ENCODE measurements around the gene RHO.
"Not testable (repeated sequence)": the region's sequence is repeated elsewhere in the genome, so short reads cannot be mapped to it uniquely, and the experiment has no call there.

RHO gene

GRCh38 chr3:129540776-129541516 is 12.5 kb downstream of the RHO start:
- no peak for DNase-seq (ENCODE audit: extremely low read depth in 1 of 2, low read depth in 1 of 2)

- no peak for DNase-seq (ENCODE audit: extremely low read depth in 1 of 2, low read depth in 1 of 2)
Measured at GRCh38 chr3:129542747-129543146, 14.3 kb downstream of the RHO start.

GRCh38 chr3:129543156-129543790 is 14.8 kb downstream of the RHO start, which contains the start of gene H1-8:
TSS of gene H1-8 (plus strand) at chr3:129543175. CDS start at chr3:129543219, 44 bp downstream.
- no peak for DNase-seq (ENCODE audit: extremely low read depth in 1 of 2, low read depth in 1 of 2)

DNA sequence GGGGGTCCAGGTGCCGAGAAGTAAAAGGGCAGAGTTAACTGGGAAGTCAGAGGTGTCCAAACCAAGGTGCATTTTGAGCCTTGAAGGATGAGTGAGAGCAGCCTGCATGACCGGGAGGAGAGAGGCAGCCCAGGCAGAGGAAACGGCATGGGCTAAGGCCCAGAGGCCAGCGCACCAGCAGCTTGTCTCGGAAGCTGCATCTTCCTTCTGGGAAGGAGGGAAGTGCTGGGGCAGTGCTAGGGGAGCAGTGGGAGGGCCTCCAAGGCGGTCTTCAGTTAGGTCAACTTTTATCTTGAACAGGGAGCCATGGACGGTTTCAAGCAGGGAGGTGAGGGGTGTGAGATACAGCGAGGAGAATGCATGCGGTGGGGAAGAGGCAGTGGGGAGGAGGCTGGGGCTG is 15.6 kb downstream of the RHO start:
- no peak for DNase-seq (ENCODE audit: extremely low read depth in 1 of 2, low read depth in 1 of 2)

DNA sequence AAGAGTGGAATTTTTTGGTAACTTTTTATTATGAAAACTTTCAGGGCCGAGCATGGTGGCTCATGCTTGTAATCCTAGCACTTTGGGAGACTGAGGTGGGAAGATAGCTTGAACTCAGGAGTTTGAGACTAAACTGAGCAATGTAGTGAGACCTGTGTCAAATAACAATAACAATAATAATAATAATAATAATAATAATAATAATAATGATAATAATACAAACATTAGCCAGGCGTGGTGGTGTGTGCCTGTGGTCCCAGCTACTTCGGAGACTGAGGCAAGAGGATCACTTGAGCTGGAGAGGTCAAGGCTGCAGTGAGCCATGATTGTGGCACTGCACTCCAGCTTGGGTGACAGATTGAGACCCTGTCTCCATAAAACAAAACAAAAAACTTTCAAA is 17.5 kb downstream of the RHO start:
- not testable (repeated sequence) for DNase-seq (ENCODE audit: extremely low read depth in 1 of 2, low read depth in 1 of 2)

- no peak for DNase-seq (ENCODE audit: extremely low read depth in 1 of 2, low read depth in 1 of 2)
Measured at GRCh38 chr3:129547241-129547640, 18.8 kb downstream of the RHO start.

- no peak for DNase-seq (ENCODE audit: extremely low read depth in 1 of 2, low read depth in 1 of 2)
Measured at GRCh38 chr3:129548104-129548965, 19.9 kb downstream of the RHO start.

DNA sequence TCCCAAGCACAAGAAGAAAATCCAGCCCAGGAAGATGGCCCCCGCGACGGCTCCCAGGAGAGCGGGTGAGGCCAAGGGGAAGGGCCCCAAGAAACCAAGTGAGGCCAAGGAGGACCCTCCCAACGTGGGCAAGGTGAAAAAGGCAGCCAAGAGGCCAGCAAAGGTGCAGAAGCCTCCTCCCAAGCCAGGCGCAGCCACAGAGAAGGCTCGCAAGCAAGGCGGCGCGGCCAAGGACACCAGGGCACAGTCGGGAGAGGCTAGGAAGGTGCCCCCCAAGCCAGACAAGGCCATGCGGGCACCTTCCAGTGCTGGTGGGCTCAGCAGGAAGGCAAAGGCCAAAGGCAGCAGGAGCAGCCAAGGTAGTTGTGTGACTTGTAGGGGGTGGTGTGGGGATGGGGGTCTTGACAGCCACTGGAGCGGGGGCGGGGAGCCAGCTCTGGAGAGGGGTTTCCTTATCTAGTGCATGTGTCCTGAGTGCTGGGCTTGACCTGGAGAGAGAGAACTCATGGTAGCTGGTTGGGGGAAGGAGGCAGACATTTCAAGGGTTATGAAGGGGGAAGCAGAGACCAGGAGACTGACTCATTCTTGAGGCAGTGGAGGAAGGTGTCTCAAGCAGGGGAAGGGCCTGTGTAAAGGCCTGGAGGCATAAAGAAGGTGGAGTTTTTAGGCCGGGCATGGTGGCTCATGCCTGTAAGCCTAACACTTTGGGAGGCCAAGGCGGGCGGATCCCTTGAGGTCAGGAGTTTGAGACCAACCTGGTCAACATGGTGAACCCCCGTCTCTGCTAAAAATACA is 20.8 kb downstream of the RHO start:
- DNase-seq (ENCODE audit: extremely low read depth in 1 of 2, low read depth in 1 of 2): no peak

DNA sequence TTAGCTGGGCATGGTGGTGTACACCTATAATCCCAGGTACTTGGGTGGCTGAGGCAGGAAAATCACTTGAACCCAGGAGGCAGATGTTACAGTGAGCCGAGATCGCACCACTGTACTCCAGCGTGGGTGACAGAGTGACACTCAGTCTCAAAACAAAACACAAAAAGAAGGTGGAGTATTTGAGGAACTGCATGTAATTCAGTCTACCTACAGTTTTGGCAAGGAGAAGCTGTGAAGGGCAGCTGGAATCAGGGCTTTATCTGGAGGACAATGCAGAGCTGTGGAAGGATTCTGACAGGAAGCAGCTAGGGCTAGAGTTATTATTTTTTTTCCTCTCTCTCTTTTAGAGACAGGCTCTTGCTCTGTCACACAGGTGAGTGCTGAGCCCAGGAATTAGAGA is 21.4 kb downstream of the RHO start:
- DNase-seq (ENCODE audit: extremely low read depth in 1 of 2, low read depth in 1 of 2): no peak

- DNase-seq (ENCODE audit: extremely low read depth in 1 of 2, low read depth in 1 of 2): no peak
Measured at GRCh38 chr3:129552287-129553050, 24.0 kb downstream of the RHO start.

DNA sequence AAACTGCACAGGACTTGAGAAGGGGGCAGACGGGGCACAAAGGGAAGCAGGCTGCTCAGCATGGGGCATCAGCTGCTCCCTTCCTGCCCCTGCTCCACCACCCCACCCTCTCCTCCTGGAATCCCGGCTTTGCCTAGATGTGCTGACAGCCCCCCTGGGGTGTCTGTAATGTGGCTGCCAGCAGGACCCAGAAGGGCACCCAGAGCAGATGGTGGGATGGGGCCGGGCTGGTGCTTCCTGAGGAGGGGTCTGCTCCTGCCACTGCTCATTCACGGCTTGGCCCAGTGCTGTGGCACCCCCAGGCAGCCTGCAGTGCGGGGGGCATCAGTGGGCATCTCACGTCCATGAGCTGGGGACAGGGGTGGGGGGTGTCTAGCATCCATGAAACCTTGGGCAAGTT is 24.7 kb downstream of the RHO start:
- no peak for DNase-seq (ENCODE audit: extremely low read depth in 1 of 2, low read depth in 1 of 2)

DNA sequence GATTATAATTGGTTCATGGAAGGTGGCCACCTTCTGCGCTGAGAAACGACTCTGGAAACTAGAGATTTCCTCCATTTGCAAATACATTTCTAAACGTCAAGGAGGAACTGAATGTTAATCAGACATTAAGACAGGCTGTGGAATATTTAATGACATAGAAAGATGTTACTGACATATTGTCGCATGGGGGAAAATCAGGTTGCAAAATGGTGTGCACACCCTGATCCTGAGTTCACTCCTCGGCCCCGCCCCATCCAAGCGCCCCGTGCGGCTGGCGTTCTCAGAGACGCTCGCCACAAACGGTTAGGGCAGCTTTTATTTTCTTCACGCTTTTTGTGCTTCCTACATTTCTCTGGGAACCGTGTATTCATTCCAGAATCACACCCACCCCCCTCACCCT is 25.3 kb downstream of the RHO start:
- DNase-seq (ENCODE audit: extremely low read depth in 1 of 2, low read depth in 1 of 2): no peak

DNA sequence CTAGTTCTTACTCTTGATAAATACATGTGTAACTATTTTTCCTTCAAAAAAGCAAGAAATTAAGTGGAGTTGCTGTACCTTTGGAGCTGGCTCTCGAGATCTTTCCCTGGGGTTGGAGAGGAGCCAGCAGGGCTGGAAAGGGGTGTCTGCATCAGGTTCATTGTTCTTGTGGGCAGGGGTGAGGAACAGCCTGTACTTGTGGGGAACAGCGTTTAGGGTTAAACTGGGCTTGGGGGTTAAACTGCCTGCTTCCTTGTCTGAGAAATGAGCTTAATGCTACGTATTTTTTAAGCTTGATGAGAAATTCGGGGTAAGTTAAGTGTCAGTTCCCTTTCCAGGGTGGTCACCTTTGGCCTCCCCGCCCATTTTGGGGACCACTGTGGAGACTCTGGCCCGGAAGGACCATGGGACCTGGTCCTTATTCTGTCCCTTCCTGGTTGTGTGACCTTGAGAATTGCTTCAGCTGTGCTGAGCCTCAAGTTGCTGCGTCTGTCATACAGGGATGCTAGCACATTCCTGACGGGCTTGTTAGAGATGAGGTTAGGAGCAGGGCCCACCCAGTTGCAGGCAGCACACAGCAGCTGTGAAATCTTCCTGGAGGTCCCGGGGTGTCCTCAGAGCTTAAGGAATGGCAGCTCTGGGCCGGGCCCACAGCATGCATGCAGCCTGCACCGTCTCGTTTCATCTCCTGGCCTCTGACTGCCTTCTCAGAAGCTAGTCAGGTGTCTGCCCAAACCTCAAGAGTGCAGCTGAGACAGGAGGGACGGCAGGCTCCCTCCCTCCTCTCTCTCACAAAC is 26.1 kb downstream of the RHO start:
- no peak for DNase-seq (ENCODE audit: extremely low read depth in 1 of 2, low read depth in 1 of 2)

- DNase-seq (ENCODE audit: extremely low read depth in 1 of 2, low read depth in 1 of 2): no peak
Measured at GRCh38 chr3:129555153-129555550, 26.7 kb downstream of the RHO start.

DNA sequence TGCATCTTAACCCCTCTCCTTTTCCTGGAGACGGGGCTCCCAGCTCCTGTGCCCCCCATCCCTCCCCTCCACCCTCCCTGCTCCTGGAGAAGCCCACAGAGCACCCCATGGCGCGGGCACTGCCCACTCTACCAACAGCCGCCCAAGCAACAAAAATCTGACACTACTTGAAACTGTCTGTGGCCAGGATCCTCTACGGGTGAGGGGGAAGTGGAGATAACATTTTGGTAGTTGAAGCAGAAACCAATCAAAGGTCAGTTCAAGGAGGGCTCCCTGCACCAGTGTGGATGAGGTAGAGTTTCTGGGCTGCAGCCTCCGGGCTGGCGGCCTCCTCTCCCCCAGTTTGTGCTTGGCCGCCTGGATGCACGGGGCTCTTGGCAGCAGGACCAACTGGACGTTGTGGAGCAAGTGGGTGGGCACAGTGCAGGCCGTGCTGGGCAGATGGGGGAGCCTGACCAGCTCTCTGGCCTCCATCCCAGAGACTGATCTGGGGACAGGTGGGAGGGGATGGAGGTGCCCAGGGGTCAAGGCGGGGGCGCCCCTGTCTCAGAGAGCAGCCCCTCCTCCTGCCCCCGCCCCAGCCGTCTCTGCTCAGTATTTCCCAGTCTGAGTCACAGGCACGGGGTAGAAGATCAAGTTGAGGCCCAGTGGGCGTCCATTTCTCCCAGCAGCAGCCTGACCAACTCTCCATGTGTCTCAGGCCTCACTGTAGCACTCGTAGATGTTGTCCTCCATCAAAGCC is 27.3 kb downstream of the RHO start:
- no peak for DNase-seq (ENCODE audit: extremely low read depth in 1 of 2, low read depth in 1 of 2)

GRCh38 chr3:129556358-129556695 is 27.9 kb downstream of the RHO start:
- no peak for DNase-seq (ENCODE audit: extremely low read depth in 1 of 2, low read depth in 1 of 2)

DNA sequence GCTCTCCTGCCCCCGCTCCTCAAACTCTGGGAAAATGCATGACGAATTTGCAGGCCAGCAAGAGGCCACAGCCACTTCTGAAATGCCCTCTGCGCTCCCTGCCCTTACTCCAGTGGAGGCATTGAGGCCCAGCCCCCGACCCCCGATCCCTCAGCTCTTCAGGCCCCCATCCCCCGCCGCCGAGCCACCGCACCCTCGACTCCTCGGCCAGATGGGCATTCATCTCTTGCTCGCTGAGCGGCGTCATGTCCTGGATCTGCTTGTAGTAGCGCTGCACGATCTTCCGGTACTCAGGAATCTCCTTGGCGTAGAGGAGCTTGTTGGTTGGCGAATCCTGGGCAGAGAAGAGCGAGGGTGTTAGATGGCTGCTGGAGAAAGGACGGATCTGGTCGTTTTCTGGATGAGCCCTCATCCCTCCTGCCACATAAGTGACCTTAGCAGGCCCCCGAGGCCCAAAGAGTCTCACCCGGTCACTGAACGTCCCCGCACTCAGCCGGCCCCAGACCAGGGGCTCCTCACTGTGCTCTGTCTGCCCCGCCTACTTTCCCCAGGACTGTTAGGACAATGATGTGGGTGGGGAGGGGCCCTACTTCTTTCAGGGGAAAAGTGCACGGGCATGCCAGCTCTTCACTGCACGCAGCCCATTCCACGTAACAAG is 28.6 kb downstream of the RHO start:
- no peak for DNase-seq (ENCODE audit: extremely low read depth in 1 of 2, low read depth in 1 of 2)

- DNase-seq (ENCODE audit: extremely low read depth in 1 of 2, low read depth in 1 of 2): no peak
Measured at GRCh38 chr3:129557548-129557894, 29.1 kb downstream of the RHO start.

Data from stimulated activated CD8-positive, alpha-beta memory T cell treated with anti-CD3 and anti-CD28 coated beads, Interleukin-7, amount 100 ng/mL, for 48 hours (primary cell).